Stimulated activated CD8-positive, alpha-beta memory T cell treated with anti-CD3 and anti-CD28 coated beads, Interleukin-15, amount 100 ng/mL, for 4 hours (primary cell): Measurements from ENCODE around the gene PCDH9.

Experiments
- DNase-seq, 2 donors: peaks; one replicate each; pipeline ENCODE4 v3.0.0-alpha.2; 2020; ENCODE audit warnings: low read depth in 2 of 2

The PCDH9 gene

GRCh38 chr13:67086260-67086659 lies 143.9 kb downstream of the PCDH9 start:
- DNase-seq, result no peak

- DNase-seq, result no peak
Measured at GRCh38 chr13:67084066-67084465, 146.1 kb downstream of the PCDH9 start.

GRCh38 chr13:67083519-67083918 lies 146.6 kb downstream of the PCDH9 start:
- DNase-seq, result no peak

GRCh38 chr13:67080351-67080750 lies 149.8 kb downstream of the PCDH9 start:
- DNase-seq, result no peak

- no peak for DNase-seq
Measured at GRCh38 chr13:67078062-67078461, 152.1 kb downstream of the PCDH9 start.

GRCh38 chr13:67077132-67077531 lies 153.0 kb downstream of the PCDH9 start:
- no peak for DNase-seq

GRCh38 chr13:67076378-67076777 lies 153.8 kb downstream of the PCDH9 start:
- no peak for DNase-seq

GRCh38 chr13:67075239-67075638 lies 154.9 kb downstream of the PCDH9 start:
- DNase-seq, result no peak

- no peak for DNase-seq
Measured at GRCh38 chr13:67071918-67072598, 158.1 kb downstream of the PCDH9 start.

- no peak for DNase-seq
Measured at GRCh38 chr13:67070306-67070705, 159.8 kb downstream of the PCDH9 start.

GRCh38 chr13:67069117-67069767 lies 160.9 kb downstream of the PCDH9 start:
- no peak for DNase-seq

- DNase-seq, result no peak
Measured at GRCh38 chr13:67064920-67065319, 165.2 kb downstream of the PCDH9 start.

GRCh38 chr13:67063036-67063435 lies 167.1 kb downstream of the PCDH9 start:
- no peak for DNase-seq

GRCh38 chr13:67062160-67062559 lies 168.0 kb downstream of the PCDH9 start:
- no peak for DNase-seq

GRCh38 chr13:67061750-67062149 lies 168.4 kb downstream of the PCDH9 start:
- DNase-seq, result no peak

- no peak for DNase-seq
Measured at GRCh38 chr13:67052550-67053490, 177.3 kb downstream of the PCDH9 start.

- DNase-seq, result no peak
Measured at GRCh38 chr13:67049744-67050143, 180.4 kb downstream of the PCDH9 start.

GRCh38 chr13:67048821-67049150 lies 181.3 kb downstream of the PCDH9 start:
- DNase-seq, result no peak

- no peak for DNase-seq
Measured at GRCh38 chr13:67048084-67048820, 181.9 kb downstream of the PCDH9 start.

- no peak for DNase-seq
Measured at GRCh38 chr13:67045357-67045756, 184.8 kb downstream of the PCDH9 start.

GRCh38 chr13:67043901-67044300 lies 186.2 kb downstream of the PCDH9 start:
- no peak for DNase-seq

- no peak for DNase-seq
Measured at GRCh38 chr13:67042556-67042955, 187.6 kb downstream of the PCDH9 start.
